K562 (cell line): ENCODE results near the gene AJUBA.

Source experiments
- ESRRA ChIP-seq: fragments of 450-650 bp; IDR thresholded peaks from 2 replicates; pipeline ENCODE4 v1.6.1; 2014; ENCODE audit warnings: low read depth, mild to moderate bottlenecking, moderate library complexity, borderline replicate concordance
- ZNF444 ChIP-seq: fragments of 250-450 bp; sonication (Bioruptor Pico); IDR thresholded peaks from 2 replicates; pipeline ENCODE4 v1.4.0; 2020; ENCODE audit warnings: mild to moderate bottlenecking, moderate library complexity
- TF ChIP-seq, protein P1 (sequence below), 3 experiments: IDR thresholded peaks in 2 of 3; conservative IDR thresholded peaks in 1 of 3; 2 replicates each; pipeline ENCODE4 v1.5.1; 2011 to 2012; ENCODE audit warnings: low read length in 3 of 3, mild to moderate bottlenecking in 3 of 3, control low read depth in 2 of 3, improper control_type of control experiment in 1 of 3, inconsistent platforms in 1 of 3, low read depth in 1 of 3, mixed read lengths in 1 of 3, moderate library complexity in 1 of 3; ENCODE audit not compliant: insufficient read depth in 2 of 3

DNA sequence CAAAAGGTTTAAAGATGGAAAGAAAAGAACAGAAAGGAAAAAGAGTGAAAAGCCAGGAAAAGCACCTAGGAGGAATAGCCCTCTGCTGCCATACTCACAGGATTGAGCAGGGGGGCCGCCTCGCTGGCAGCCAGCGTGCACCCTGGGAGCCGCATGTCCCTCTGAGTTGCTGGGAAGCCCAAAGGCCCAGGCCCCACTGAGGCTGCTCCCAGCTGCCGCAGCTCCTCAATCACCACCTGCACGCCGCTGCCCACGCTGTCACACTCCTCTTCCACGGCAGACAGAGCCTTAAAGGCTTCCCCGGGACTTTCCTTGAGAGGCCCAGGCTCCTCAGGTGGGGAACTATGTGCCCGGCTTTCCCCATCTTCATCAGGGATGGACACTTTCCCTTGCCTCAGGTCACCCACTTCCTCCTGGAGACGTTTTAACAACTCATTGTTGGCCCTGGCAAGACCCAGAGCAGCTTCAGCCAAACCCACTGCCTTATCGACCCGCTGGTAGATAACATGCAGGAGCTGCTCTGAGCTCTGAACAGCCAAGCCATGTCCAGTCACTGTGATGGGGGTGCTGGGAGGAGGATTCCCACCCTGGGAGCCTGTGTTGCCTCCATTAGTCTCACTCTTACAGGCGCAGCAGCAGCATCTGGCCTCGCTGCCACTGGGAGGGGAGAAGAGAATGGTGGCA, 16.1 kb upstream of the AJUBA start:
- TF ChIP-seq ZNF444 (CRISPR knock-in tag) (no peak), ESRRA (no peak)
- TF ChIP-seq, protein P1, sequence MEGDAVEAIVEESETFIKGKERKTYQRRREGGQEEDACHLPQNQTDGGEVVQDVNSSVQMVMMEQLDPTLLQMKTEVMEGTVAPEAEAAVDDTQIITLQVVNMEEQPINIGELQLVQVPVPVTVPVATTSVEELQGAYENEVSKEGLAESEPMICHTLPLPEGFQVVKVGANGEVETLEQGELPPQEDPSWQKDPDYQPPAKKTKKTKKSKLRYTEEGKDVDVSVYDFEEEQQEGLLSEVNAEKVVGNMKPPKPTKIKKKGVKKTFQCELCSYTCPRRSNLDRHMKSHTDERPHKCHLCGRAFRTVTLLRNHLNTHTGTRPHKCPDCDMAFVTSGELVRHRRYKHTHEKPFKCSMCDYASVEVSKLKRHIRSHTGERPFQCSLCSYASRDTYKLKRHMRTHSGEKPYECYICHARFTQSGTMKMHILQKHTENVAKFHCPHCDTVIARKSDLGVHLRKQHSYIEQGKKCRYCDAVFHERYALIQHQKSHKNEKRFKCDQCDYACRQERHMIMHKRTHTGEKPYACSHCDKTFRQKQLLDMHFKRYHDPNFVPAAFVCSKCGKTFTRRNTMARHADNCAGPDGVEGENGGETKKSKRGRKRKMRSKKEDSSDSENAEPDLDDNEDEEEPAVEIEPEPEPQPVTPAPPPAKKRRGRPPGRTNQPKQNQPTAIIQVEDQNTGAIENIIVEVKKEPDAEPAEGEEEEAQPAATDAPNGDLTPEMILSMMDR (IDR thresholded peaks at IDR 0.05 in 2 of 3, conservative IDR thresholded peaks at IDR 0.05 in 1 of 3; ENCODE audit: insufficient read depth in 2 of 3, low read depth in 1 of 3, low read length in 3 of 3), result no peak
